ENCODE results near the gene ZNF587. TPM values are rescaled to one million over a fixed set of nuclear protein-coding genes. Genes with fewer than 3 reads are reported as not detected.
"Not testable (repeated sequence)": the region's sequence is repeated elsewhere in the genome, so short reads cannot be mapped to it uniquely, and the experiment has no call there.

Gene ZNF587
- total RNA-seq, 2 experiments from 2014 or later: 34.9 to 36.2 TPM

DNA sequence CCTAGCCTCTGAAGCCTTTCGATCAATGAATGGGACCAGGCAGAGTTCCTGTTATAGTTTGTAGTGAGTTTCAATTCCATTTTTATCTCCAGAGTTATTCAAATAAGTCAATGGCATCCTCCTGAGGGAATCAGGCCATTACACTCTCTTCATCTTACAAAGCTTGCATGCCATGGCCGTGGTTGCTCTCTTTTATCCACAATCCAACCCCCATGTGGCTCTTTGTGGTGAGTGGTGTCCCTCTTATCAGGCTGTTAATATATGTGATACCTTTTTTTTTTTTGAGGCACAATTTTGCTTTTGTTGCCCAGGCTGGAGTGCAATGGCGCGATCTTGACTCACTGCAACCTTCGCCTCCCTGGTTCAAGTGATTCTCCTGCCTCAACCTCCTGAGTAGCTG is 12.7 kb upstream of the ZNF587 start:
- Mint-ChIP-seq H3K36me3 (ENCODE audit: low read depth) (peaks cover 48% of the 10 kb centered on the region), H3K4me1 (peaks cover 13% of the 10 kb centered on the region)
- H3K27me3 Mint-ChIP-seq, CTCF ChIA-PET, H3K4me3 Mint-ChIP-seq, DNase-seq, H3K27ac Mint-ChIP-seq, POLR2A ChIA-PET, H3K9me3 Mint-ChIP-seq: not testable (repeated sequence)

DNA sequence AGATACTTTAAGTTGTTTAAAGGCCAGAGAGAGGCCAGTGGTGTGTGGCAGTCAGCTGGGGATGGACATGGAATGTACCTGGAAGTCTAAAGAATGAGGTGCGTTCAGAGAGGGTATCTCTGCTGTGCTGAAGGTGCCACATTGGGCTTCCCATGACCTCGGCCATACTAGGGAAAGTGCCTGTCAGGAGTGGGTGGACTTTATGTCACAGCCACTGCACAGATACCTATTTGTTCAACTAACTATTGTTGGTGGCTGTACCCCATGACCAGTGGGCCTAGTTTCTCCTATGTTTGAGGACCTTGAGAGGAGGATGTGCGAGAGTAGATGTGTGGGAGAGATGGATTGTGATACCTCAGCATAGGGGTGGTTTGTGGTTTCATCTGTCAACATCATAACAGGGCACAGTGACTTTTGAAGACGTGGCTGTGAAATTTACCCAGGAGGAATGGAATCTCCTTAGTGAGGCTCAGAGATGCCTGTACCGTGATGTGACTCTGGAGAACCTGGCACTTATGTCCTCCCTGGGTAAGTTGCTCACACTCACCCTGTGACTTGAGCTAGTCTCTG is 11.0 kb upstream of the ZNF587 start:
- H3K4me3 Mint-ChIP-seq, H3K27me3 Mint-ChIP-seq, CTCF ChIA-PET, DNase-seq, POLR2A ChIA-PET, H3K9me3 Mint-ChIP-seq: not testable (repeated sequence)
- Mint-ChIP-seq H3K4me1 (peaks cover 13% of the 10 kb centered on the region), H3K36me3 (ENCODE audit: low read depth) (peaks cover 57% of the 10 kb centered on the region), H3K27ac (peak overlapping the region; percentile 59)

DNA sequence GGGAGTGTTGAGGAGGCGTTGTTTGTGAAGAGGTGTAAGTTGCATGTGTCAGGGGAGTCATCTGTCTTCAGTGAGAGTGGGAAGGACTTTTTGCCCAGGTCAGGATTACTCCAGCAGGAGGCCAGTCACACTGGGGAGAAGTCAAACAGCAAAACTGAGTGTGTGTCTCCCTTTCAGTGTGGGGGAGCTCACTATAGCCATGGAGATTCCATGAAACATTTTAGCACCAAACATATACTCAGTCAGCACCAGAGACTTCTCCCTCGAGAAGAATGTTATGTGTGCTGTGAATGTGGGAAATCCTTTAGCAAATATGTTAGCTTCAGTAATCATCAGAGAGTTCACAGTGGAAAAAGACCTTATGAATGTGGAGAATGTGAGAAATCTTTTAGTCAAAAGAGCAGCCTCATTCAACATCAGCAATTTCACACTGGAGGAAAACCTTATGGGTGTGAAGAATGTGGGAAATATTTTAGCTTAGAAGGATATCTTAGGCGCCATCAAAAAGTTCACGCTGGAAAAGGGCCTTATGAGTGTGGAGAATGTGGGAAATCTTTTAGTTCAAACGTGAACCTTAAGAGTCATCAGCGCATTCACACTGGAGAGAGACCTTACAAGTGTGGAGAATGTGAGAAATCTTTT is 8.4 kb upstream of the ZNF587 start:
- Mint-ChIP-seq H3K27me3 (no peaks in the 10 kb centered on the region), H3K4me3 (no peak overlapping the region), H3K36me3 (ENCODE audit: low read depth) (peaks cover 76% of the 10 kb centered on the region), H3K27ac (no peak overlapping the region), H3K4me1 (peaks cover 16% of the 10 kb centered on the region), H3K9me3 (no peaks in the 10 kb centered on the region)
- DNase-seq: no peak
- POLR2A ChIA-PET: no interaction called here
- CTCF ChIA-PET: no interaction called here

DNA sequence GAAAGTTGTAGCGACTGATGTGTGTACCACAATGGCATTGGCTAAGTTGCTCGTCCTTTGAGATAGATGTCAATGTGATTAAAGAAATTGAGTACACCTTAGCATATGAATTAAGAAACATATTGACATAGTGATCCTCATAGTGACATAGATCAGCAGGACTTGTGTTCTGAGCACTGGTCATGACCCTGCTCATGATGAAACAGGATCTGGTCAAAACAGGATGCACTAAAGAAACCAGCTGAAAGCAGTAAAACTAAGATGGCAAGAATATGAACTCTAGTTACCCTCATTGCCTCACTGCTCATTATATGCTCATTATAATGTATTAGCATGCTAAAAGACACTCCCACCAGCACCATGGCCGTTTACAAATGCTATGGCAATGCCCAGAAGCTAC is 2.5 kb upstream of the ZNF587 start:
- H3K27me3 Mint-ChIP-seq, DNase-seq, H3K4me3 Mint-ChIP-seq, H3K9me3 Mint-ChIP-seq, H3K27ac Mint-ChIP-seq, CTCF ChIA-PET: not testable (repeated sequence)
- POLR2A ChIA-PET: interaction anchor here (1.0 kb wide), 1 partner anchor 28 kb away, joined by 4 read pairs; no protein-coding TSS in a partner anchor
- peaks cover 29% of the 10 kb centered on the region for H3K4me1 Mint-ChIP-seq
- H3K36me3 Mint-ChIP-seq (ENCODE audit: low read depth): peaks cover 70% of the 10 kb centered on the region

- not testable (repeated sequence) for H3K27me3 Mint-ChIP-seq, DNase-seq
- Mint-ChIP-seq H3K9me3 (peaks cover 17% of the 10 kb centered on the region), H3K4me1 (peaks cover 31% of the 10 kb centered on the region), H3K36me3 (ENCODE audit: low read depth) (peaks cover 72% of the 10 kb centered on the region), H3K4me3 (peak overlapping the region; percentile 96), H3K27ac (peak overlapping the region; percentile 94)
- ChIA-PET POLR2A (interaction anchor here (0.6 to 2.4 kb wide), 9 partner anchors 29 to 299 kb away, joined by 3 to 14 read pairs (median 3); partner anchors contain the start of genes ZNF417, ZNF586 and ZNF776), CTCF (interaction anchor here (1.8 kb wide), 1 partner anchor 30 kb away, joined by 4 read pairs; no protein-coding TSS in a partner anchor)
Observed at GRCh38 chr19:57849162-57849665, 445 bp upstream of the ZNF587 start.

- DNase-seq: peak; percentile 32
- Mint-ChIP-seq H3K4me3 (peak overlapping the region; percentile 96), H3K4me1 (peaks cover 31% of the 10 kb centered on the region), H3K9me3 (peaks cover 17% of the 10 kb centered on the region), H3K36me3 (ENCODE audit: low read depth) (peaks cover 73% of the 10 kb centered on the region), H3K27ac (peak overlapping the region; percentile 94), H3K27me3 (no peaks in the 10 kb centered on the region)
- ChIA-PET POLR2A (interaction anchor here (0.6 to 2.4 kb wide), 7 partner anchors 13 to 475 kb away, joined by 3 to 14 read pairs (median 4); partner anchors contain the start of genes ZNF417, ZNF552 and ZNF586), CTCF (interaction anchor here (0.6 to 1.5 kb wide), 2 partner anchors 31 to 703 kb away, joined by 3 to 4 read pairs; no protein-coding TSS in a partner anchor)
Observed at GRCh38 chr19:57850553-57851017, 926 bp downstream of the ZNF587 start.

DNA sequence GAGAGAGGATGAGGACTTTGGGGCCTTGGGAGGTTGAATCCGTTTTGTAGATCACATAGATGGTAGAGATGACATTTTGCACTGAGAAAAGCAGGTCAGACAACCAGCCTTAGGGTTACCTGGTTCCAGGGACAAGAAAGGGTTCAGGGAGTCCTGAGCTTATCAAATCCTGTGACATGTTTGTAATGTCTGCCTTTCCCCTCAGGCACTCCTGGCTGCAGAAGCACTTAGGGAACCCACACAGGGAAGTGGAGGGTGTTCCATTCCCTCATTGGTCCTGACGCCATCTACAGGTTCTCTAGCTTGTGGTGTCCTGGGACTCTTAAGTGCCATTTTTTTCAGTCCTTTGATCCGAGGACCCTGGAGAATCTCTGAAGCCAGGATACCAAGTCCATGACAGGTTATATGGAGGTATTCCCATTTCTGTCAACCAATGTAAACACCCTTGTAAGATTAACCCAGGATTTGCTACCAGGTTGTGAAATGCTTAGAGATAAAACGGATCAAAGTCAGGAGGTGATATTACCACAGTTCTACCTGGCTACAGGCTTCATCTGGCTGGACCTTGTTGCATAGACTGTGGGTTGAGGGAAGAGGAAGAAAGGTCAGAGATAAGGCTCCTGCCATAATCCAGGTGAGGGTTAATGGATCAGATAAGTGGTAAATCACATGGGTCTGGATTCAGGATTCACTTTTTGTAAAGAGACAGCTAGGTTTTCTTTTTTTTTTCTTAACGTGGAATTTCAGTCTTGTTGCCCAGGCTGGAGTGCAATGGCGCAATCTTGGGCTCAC is 2.3 kb downstream of the ZNF587 start:
- Mint-ChIP-seq H3K4me1 (peaks cover 27% of the 10 kb centered on the region), H3K9me3 (peaks cover 23% of the 10 kb centered on the region), H3K36me3 (ENCODE audit: low read depth) (peaks cover 78% of the 10 kb centered on the region)
- ChIA-PET CTCF (interaction anchor here (1.5 kb wide), 1 partner anchor 33 kb away, joined by 3 read pairs; no protein-coding TSS in a partner anchor), POLR2A (interaction anchor here (0.7 to 1.0 kb wide), 2 partner anchors 10 kb away, joined by 3 read pairs; no protein-coding TSS in a partner anchor)
- H3K27ac Mint-ChIP-seq, H3K4me3 Mint-ChIP-seq, H3K27me3 Mint-ChIP-seq, DNase-seq: not testable (repeated sequence)

- peaks cover 23% of the 10 kb centered on the region for H3K4me1 Mint-ChIP-seq
- POLR2A ChIA-PET, H3K27me3 Mint-ChIP-seq, DNase-seq, CTCF ChIA-PET, H3K27ac Mint-ChIP-seq, H3K4me3 Mint-ChIP-seq: not testable (repeated sequence)
- H3K9me3 Mint-ChIP-seq: peaks cover 31% of the 10 kb centered on the region
- H3K36me3 Mint-ChIP-seq (ENCODE audit: low read depth): peaks cover 91% of the 10 kb centered on the region
Observed at GRCh38 chr19:57854117-57854516, 4.5 kb downstream of the ZNF587 start.

- POLR2A ChIA-PET: interaction anchor here (0.8 to 1.7 kb wide), 2 partner anchors 9 to 11 kb away, joined by 3 to 6 read pairs; no protein-coding TSS in a partner anchor
- Mint-ChIP-seq H3K9me3 (peaks cover 48% of the 10 kb centered on the region), H3K36me3 (ENCODE audit: low read depth) (peaks cover 91% of the 10 kb centered on the region)
- H3K27ac Mint-ChIP-seq, H3K4me3 Mint-ChIP-seq, CTCF ChIA-PET, DNase-seq, H3K4me1 Mint-ChIP-seq, H3K27me3 Mint-ChIP-seq: not testable (repeated sequence)
Observed at GRCh38 chr19:57862351-57862750, 12.7 kb downstream of the ZNF587 start.

DNA sequence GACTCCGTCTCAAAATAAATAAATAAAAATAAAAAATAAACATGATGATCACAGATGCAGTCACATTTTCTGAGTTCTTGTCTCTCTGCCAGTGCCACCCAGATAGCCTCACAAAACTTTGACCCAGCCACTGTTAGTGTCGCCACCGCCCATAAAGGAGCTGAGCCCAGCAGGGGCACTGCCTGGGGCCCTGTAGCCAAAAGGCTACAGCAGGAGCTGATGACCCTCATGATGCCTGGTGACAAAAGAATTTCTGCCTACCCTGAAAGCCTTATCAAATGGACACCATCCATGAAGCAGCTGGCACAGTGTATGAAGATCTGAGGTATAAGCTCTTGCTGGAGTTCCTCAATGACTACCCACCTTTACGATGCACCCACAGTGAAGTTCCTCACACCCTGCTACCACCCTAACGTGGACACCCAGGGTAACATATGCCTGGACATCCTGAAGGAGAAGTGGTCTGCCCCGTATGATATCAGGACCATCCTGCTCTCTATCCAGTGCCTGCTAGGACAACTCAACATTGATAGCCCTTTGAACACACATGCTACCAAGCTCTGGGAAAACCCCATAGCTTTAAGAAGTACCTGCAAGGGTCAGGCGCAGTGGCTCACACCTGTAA is 18.3 kb downstream of the ZNF587 start:
- no peaks in the 10 kb centered on the region for H3K4me1 Mint-ChIP-seq
- DNase-seq: no peak
- no peaks in the 10 kb centered on the region for H3K27me3 Mint-ChIP-seq
- peaks cover 48% of the 10 kb centered on the region for H3K9me3 Mint-ChIP-seq
- ChIA-PET CTCF (no interaction called here), POLR2A (no interaction called here)
- peaks cover 79% of the 10 kb centered on the region for H3K36me3 Mint-ChIP-seq (ENCODE audit: low read depth)
- H3K4me3 Mint-ChIP-seq: no peak overlapping the region
- no peak overlapping the region for H3K27ac Mint-ChIP-seq

DNA sequence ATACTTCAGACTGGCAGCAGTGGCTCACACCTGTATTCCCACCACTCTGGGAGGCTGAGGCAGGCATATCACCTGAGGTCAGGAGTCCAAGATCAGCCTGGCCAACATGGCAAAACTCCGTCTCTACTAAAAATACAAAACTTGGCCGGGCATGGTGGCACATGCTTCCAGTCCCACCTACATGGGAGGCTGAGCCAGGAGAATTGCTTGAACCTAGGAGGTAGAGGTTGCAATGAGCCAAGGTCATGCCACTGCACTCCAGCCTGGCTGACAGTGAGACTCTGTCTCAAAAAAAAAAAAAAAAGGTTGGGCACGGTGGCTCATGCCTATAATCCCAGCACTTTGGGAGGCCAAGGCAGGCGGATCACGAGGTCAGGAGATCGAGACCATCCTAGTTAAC is 20.0 kb downstream of the ZNF587 start:
- H3K4me1 Mint-ChIP-seq, CTCF ChIA-PET, POLR2A ChIA-PET, H3K4me3 Mint-ChIP-seq, H3K27me3 Mint-ChIP-seq, H3K27ac Mint-ChIP-seq, DNase-seq: not testable (repeated sequence)
- Mint-ChIP-seq H3K36me3 (ENCODE audit: low read depth) (peaks cover 83% of the 10 kb centered on the region), H3K9me3 (peaks cover 58% of the 10 kb centered on the region)

- POLR2A ChIA-PET: no interaction called here
Observed at GRCh38 chr19:57870225-57870624, 20.6 kb downstream of the ZNF587 start.

More at GRCh38 chr19:57870225-57870624, 20.6 kb downstream of the ZNF587 start:
- H3K9me3 Mint-ChIP-seq: peaks cover 61% of the 10 kb centered on the region
- H3K27ac Mint-ChIP-seq: no peak overlapping the region
- peaks cover 81% of the 10 kb centered on the region for H3K36me3 Mint-ChIP-seq (ENCODE audit: low read depth)
- CTCF ChIA-PET: no interaction called here
- H3K4me1 Mint-ChIP-seq: no peaks in the 10 kb centered on the region
- no peak for DNase-seq
- no peak overlapping the region for H3K4me3 Mint-ChIP-seq
- no peaks in the 10 kb centered on the region for H3K27me3 Mint-ChIP-seq

Measured in activated CD4-positive, alpha-beta memory T cell treated with anti-CD3 and anti-CD28 coated beads, Interleukin-2, amount 10 ng/mL, durations not matched to agents 7 days and 5 days (primary cell).